H1 (cell line): ENCODE results near the gene WNT7A.

Experiments used
- EP300 ChIP-seq, 2 experiments: IDR thresholded peaks; 1 replicate in 1 of 2; 2 replicates in 1 of 2; pipeline ENCODE4 v1.6.1; 2011 to 2012; ENCODE audit warnings: low read depth in 2 of 2, low read length in 2 of 2, mild to moderate bottlenecking in 2 of 2, borderline replicate concordance in 1 of 2, inconsistent platforms in 1 of 2, moderate library complexity in 1 of 2
- NANOG ChIP-seq: IDR thresholded peaks from 2 replicates; pipeline ENCODE4 v1.6.1; 2011; ENCODE audit warnings: low read length, low read depth, mild to moderate bottlenecking, inconsistent platforms; ENCODE audit not compliant: insufficient read depth, poor library complexity, severe bottlenecking

DNA sequence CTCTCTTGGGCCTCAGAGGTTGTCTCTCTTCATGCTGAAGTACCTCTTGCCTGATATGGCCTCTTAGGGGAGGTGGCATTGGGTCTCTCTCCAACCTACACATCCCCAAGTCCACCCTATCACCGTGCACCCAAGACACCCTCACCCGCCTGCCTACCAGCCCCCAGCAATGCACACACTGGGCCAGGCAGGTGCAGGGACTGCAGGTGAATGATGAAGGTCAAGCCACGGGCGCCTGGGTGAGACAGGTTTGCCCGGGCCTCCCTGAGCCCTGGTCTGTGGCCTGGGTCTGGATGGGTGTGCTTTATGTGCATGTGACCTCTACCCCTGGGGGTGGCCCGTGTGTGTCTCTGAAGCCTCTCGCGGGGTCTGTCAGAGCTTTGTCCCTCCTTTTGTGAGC, 68.3 kb downstream of the WNT7A start:
- no peak for TF ChIP-seq NANOG
- TF ChIP-seq EP300 (IDR thresholded peaks at IDR 0.05; ENCODE audit: borderline replicate concordance in 1 of 2, low read depth in 2 of 2, low read length in 2 of 2) = no peak
